ENCODE measurements around the gene XAF1. TPM values are rescaled to one million over a fixed set of nuclear protein-coding genes. Genes with fewer than 3 reads are reported as not detected.

The XAF1 gene
- total RNA-seq, 6 donors from 2014 or later: 24.3 to 245 (median 75.2) TPM

- DNase-seq (no peak), ATAC-seq (ENCODE audit: low FRiP score in 2 of 2) (no peak)
- Histone ChIP-seq H3K27me3 (no peaks in the 10 kb centered on the region), H3K4me3 (no peak overlapping the region), H3K36me3 (no peaks in the 10 kb centered on the region), H3K9me3 (no peaks in the 10 kb centered on the region), H3K27ac (no peak overlapping the region), H3K4me1 (no peaks in the 10 kb centered on the region)
- TF ChIP-seq POLR2A (IDR thresholded peaks at IDR 0.05): no peak
- no peak for TF ChIP-seq POLR2AphosphoS5 (IDR thresholded peaks at IDR 0.05)
- TF ChIP-seq CTCF (IDR thresholded peaks at IDR 0.05): no peak
- 92 to 94% methylated on average over 3 of the region's 3 CpGs for WGBS, 2 donors
Measured at GRCh38 chr17:6818938-6819337, 63.1 kb downstream of the XAF1 start.

DNA sequence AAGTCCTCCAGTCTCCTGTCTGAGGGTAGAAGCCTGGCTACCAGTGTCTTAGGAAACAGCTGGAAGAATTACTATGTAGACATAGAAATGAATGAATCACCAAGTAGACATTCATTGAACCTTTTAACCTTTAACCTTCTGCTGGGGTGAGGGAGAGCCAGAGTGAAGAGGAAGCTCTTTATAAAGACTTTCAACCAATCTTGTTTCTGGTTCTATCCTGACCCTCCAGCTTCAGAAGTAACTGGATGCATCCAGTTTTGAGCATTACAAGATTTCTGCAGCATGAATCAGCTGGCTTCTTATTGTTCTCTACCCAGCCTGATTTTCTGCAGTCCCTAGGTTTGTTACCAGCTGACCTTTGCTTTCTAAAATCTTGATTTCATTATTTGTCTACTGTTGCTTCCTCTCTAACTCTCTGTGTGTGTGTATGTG, 67.2 kb downstream of the XAF1 start:
- H3K4me3 ChIP-seq: no peak overlapping the region
- H3K9me3 ChIP-seq: no peaks in the 10 kb centered on the region
- no peaks in the 10 kb centered on the region for H3K36me3 ChIP-seq
- ATAC-seq (ENCODE audit: low FRiP score in 2 of 2) (no peak), DNase-seq (no peak)
- TF ChIP-seq EP300 (IDR thresholded peaks at IDR 0.05): no peak
- no peak for TF ChIP-seq CTCF (IDR thresholded peaks at IDR 0.05)
- no peak for TF ChIP-seq POLR2A (IDR thresholded peaks at IDR 0.05)
- no peak for TF ChIP-seq POLR2AphosphoS5 (IDR thresholded peaks at IDR 0.05)
- no peaks in the 10 kb centered on the region for H3K27me3 ChIP-seq
- no peaks in the 10 kb centered on the region for H3K4me1 ChIP-seq
- H3K27ac ChIP-seq: no peak overlapping the region

Small RNA genes lying within 50 kb of the gene (small RNA-seq; reads per million reads assigned to genes)
- 0 reads per million in 4 donors for gene AC004706.2

Other genes with a start within 250 kb of the XAF1 start
- gene PITPNM3, start 199.5 kb upstream of the XAF1 start, total RNA-seq: 10 to 100 TPM; 10.3 to 16.3 (median 12.5) TPM
- 10 to 100 TPM; 12.4 to 58.7 (median 19.7) TPM for gene KIAA0753, start 115.3 kb upstream of the XAF1 start, total RNA-seq
- gene TXNDC17, start 115.0 kb upstream of the XAF1 start, total RNA-seq: 100 to 1,000 TPM in 1 of 6 donors, 10 to 100 TPM in 5; 36.7 to 176 (median 67.0) TPM
- gene MED31, start 104.4 kb upstream of the XAF1 start, total RNA-seq: 10 to 100 TPM in 3 of 6 donors, 1 to 10 TPM in 3; 1.8 to 22.9 (median 13.2) TPM
- gene C17orf100, start 104.3 kb upstream of the XAF1 start, total RNA-seq: 1 to 10 TPM in 3 of 6 donors, under 1 TPM in 3; 0.78 to 7.3 (median 1.3) TPM
- under 1 TPM in 2 of 6 donors, not detected in 4; 0.09 to 0.27 TPM for gene SLC13A5, start 42.7 kb upstream of the XAF1 start, total RNA-seq
- 1 to 10 TPM in 1 of 6 donors, under 1 TPM in 1, not detected in 4; 0.33 to 3.1 TPM for gene FBXO39, start 20.2 kb downstream of the XAF1 start, total RNA-seq
- 10 to 100 TPM in 1 of 6 donors, 1 to 10 TPM in 4, under 1 TPM in 1; 0.54 to 25.6 (median 4.6) TPM for gene TEKT1, start 75.7 kb downstream of the XAF1 start, total RNA-seq
- gene ALOX12, start 240.0 kb downstream of the XAF1 start, total RNA-seq: 1 to 10 TPM in 2 of 6 donors, under 1 TPM in 4; 0.26 to 3.1 (median 0.46) TPM